ENCODE data around the gene ARL6IP4. TPM values are rescaled to one million over a fixed set of nuclear protein-coding genes. Genes with fewer than 3 reads are reported as not detected.

Gene ARL6IP4
- total RNA-seq, 4 donors from 2014 or later = 129 to 188 (median 167) TPM

GRCh38 chr12:122982477-122982815 lies 2.0 kb downstream of the ARL6IP4 start:
- intact Hi-C loops (cut with DNase I; ENCODE audit: low total_unique reads) = no loop called here
- H3K4me3 ChIP-seq (ENCODE audit: low read depth, poor library complexity, severe bottlenecking) = no peak overlapping the region
- WGBS, 2 donors = 71 to 78% methylated on average over 10 to 11 of the region's 11 CpGs
- no peak for TF ChIP-seq CTCF (IDR thresholded peaks at IDR 0.05)
- TF ChIP-seq POLR2A (IDR thresholded peaks at IDR 0.05) = no peak
- DNase-seq (ENCODE audit: low spot score in 2 of 2) = no peak

GRCh38 chr12:122982963-122983788 lies 2.7 kb downstream of the ARL6IP4 start:
- intact Hi-C loops (cut with DNase I; ENCODE audit: low total_unique reads) = no loop called here
- WGBS, 2 donors = 75 to 76% methylated on average over 20 of the region's 21 CpGs
- TF ChIP-seq CTCF (IDR thresholded peaks at IDR 0.05) (no peak), POLR2A (IDR thresholded peaks at IDR 0.05) (no peak)
- no peak for DNase-seq (ENCODE audit: low spot score in 2 of 2)
- H3K4me3 ChIP-seq (ENCODE audit: low read depth, poor library complexity, severe bottlenecking) = no peak overlapping the region

GRCh38 chr12:122983789-122984515 lies 3.5 kb downstream of the ARL6IP4 start:
- intact Hi-C loops (cut with DNase I; ENCODE audit: low total_unique reads) = no loop called here
- no peak overlapping the region for H3K4me3 ChIP-seq (ENCODE audit: low read depth, poor library complexity, severe bottlenecking)
- no peak for TF ChIP-seq CTCF (IDR thresholded peaks at IDR 0.05)
- no peak for TF ChIP-seq POLR2A (IDR thresholded peaks at IDR 0.05)
- DNase-seq (ENCODE audit: low spot score in 2 of 2) = no peak
- 35 to 46% methylated on average over 9 of the region's 9 CpGs for WGBS, 2 donors

- DNase-seq (ENCODE audit: low spot score in 2 of 2) = no peak
- intact Hi-C loops (cut with DNase I; ENCODE audit: low total_unique reads) = no loop called here
- no peak for TF ChIP-seq POLR2A (IDR thresholded peaks at IDR 0.05)
- TF ChIP-seq CTCF (IDR thresholded peaks at IDR 0.05) = no peak
- WGBS, 2 donors = 39 to 45% methylated on average over 30 to 34 of the region's 34 CpGs
- no peak overlapping the region for H3K4me3 ChIP-seq (ENCODE audit: low read depth, poor library complexity, severe bottlenecking)
Observed at GRCh38 chr12:122984612-122985337, 4.3 kb downstream of the ARL6IP4 start.

- intact Hi-C loops (cut with DNase I; ENCODE audit: low total_unique reads) = no loop called here
- WGBS, 2 donors = 87 to 91% methylated on average over 32 to 44 of the region's 45 CpGs
- no peak for DNase-seq (ENCODE audit: low spot score in 2 of 2)
- TF ChIP-seq POLR2A (IDR thresholded peaks at IDR 0.05) = no peak
- no peak for TF ChIP-seq CTCF (IDR thresholded peaks at IDR 0.05)
- H3K4me3 ChIP-seq (ENCODE audit: low read depth, poor library complexity, severe bottlenecking) = no peak overlapping the region
Observed at GRCh38 chr12:122985338-122986257, 5.1 kb downstream of the ARL6IP4 start.

Data from lower leg skin (tissue), 4 donors.